HG03060 (cell line): ENCODE results near the gene GON7.
"Not testable (repeated sequence)": the region's sequence is repeated elsewhere in the genome, so short reads cannot be mapped to it uniquely, and the experiment has no call there.

Experiments used
- ATAC-seq: cut with Tn5 transposase; IDR thresholded peaks from one replicate; pipeline ENCODE4 v1.9.1; 2021; ENCODE audit warnings: low read depth, moderate number of reproducible peaks; ENCODE audit not compliant: unreplicated experiment

GON7 gene

GRCh38 chr14:93206793-93207467 lies at the start of gene GON7, which contains the start of gene UBR7:
TSS of gene GON7 (minus strand) at chr14:93207065. CDS start at chr14:93207037, 28 bp downstream.
TSS of gene UBR7 (plus strand) at chr14:93207256. CDS start at chr14:93207292, 36 bp downstream.
- ATAC-seq, result peak; percentile 68

- no peak for ATAC-seq
Measured at GRCh38 chr14:93249128-93249831, 42.4 kb upstream of the GON7 start.

GRCh38 chr14:93246534-93246933 lies 39.7 kb upstream of the GON7 start:
- no peak for ATAC-seq

GRCh38 chr14:93245764-93246420 lies 39.0 kb upstream of the GON7 start:
- no peak for ATAC-seq

GRCh38 chr14:93240678-93241000 lies 33.8 kb upstream of the GON7 start:
- ATAC-seq, result no peak

- no peak for ATAC-seq
Measured at GRCh38 chr14:93239869-93240677, 33.2 kb upstream of the GON7 start.

GRCh38 chr14:93234798-93235197 lies 27.9 kb upstream of the GON7 start:
- ATAC-seq, result no peak

- ATAC-seq, result not testable (repeated sequence)
Measured at GRCh38 chr14:93233078-93233477, 26.2 kb upstream of the GON7 start.

GRCh38 chr14:93232159-93232558 lies 25.3 kb upstream of the GON7 start:
- ATAC-seq, result no peak

- no peak for ATAC-seq
Measured at GRCh38 chr14:93231129-93231979, 24.5 kb upstream of the GON7 start.

GRCh38 chr14:93230539-93230938 lies 23.7 kb upstream of the GON7 start:
- no peak for ATAC-seq

- no peak for ATAC-seq
Measured at GRCh38 chr14:93228550-93228949, 21.7 kb upstream of the GON7 start.

- no peak for ATAC-seq
Measured at GRCh38 chr14:93223565-93223964, 16.7 kb upstream of the GON7 start.

GRCh38 chr14:93220509-93220908 lies 13.6 kb upstream of the GON7 start:
- no peak for ATAC-seq

- ATAC-seq, result no peak
Measured at GRCh38 chr14:93219103-93219726, 12.3 kb upstream of the GON7 start.

GRCh38 chr14:93214598-93214997 lies 7.7 kb upstream of the GON7 start:
- no peak for ATAC-seq

GRCh38 chr14:93212432-93212831 lies 5.6 kb upstream of the GON7 start:
- ATAC-seq, result peak; percentile 80

GRCh38 chr14:93207468-93208308 lies 823 bp upstream of the GON7 start:
- ATAC-seq, result no peak
